H1 (cell line): ENCODE data around the gene UBAP2. TPM values are rescaled to one million over a fixed set of nuclear protein-coding genes. Genes with fewer than 3 reads are reported as not detected.

ENCODE experiments used
- CTCF ChIA-PET: fragments of 300-600 bp; sonication (Branson Sonifier 250); formaldehyde crosslinking; loops from one replicate; lab custom pipeline; 2021; ENCODE audit not compliant: partially characterized antibody; lab: Charles Lee
- POLR2A ChIA-PET: fragments of 300-600 bp; sonication (Branson Sonifier 250); formaldehyde crosslinking; loops from one replicate; lab custom pipeline; 2021; ENCODE audit warnings: inconsistent platforms; ENCODE audit not compliant: partially characterized antibody; lab: Charles Lee
- DNase-seq, 2 experiments: peaks; one replicate each; pipeline versions ENCODE4 v3.0.0 to v3.0.0-alpha.2; 2010 to 2022; ENCODE audit warnings: low spot score in 2 of 2, low read depth in 1 of 2, mixed read lengths in 1 of 2
- FAIRE-seq: peaks from 2 replicates; lab custom pipeline; 2011; peaks lifted over from hg19 to GRCh38; lab: Jason Lieb, UNC
- H2AFZ ChIP-seq: 2 replicates; pipeline ENCODE4 v1.8.1; 2012; ENCODE audit warnings: low read length, inconsistent platforms
- H2AK5ac ChIP-seq: 2 replicates; pipeline ENCODE4 v1.6.1; 2013; ENCODE audit warnings: low read depth, low read length
- H2BK120ac ChIP-seq: replicated peaks from 2 replicates; pipeline ENCODE3; 2013; ENCODE audit warnings: low read depth, low read length, inconsistent platforms
- H2BK12ac ChIP-seq: 2 replicates; pipeline ENCODE4 v1.6.1; 2013; ENCODE audit warnings: low read depth, low read length
- H2BK15ac ChIP-seq: 2 replicates; pipeline ENCODE4 v1.6.1; 2013; ENCODE audit warnings: low read length
- H2BK20ac ChIP-seq: 2 replicates; pipeline ENCODE4 v1.6.1; 2013; ENCODE audit warnings: low read length
- H2BK5ac ChIP-seq: 2 replicates; pipeline ENCODE4 v1.6.1; 2013; ENCODE audit warnings: low read depth, low read length
- H3K14ac ChIP-seq: 2 replicates; pipeline ENCODE4 v1.6.1; 2013; ENCODE audit warnings: inconsistent platforms; ENCODE audit not compliant: insufficient read length
- H3K18ac ChIP-seq: 2 replicates; pipeline ENCODE4 v1.6.1; 2013; ENCODE audit warnings: low read length; ENCODE audit errors: extremely low read depth
- H3K23ac ChIP-seq: 2 replicates; pipeline ENCODE4 v1.6.1; 2013; ENCODE audit warnings: inconsistent platforms; ENCODE audit not compliant: insufficient read length
- H3K23me2 ChIP-seq: 2 replicates; pipeline ENCODE4 v1.6.1; 2013; ENCODE audit warnings: low read depth, low read length
- H3K27ac ChIP-seq: 2 replicates; pipeline ENCODE4 v1.6.1; 2011; ENCODE audit warnings: low read depth, low read length, inconsistent platforms
- H3K27me3 ChIP-seq, 4 experiments: replicated peaks in 1 of 4; 1 replicate in 1 of 4; 2 replicates in 3 of 4; pipeline versions ENCODE4 v1.6.1 to v1.8.1; 2011 to 2013; ENCODE audit warnings: low read length in 3 of 4, mild to moderate bottlenecking in 3 of 4, inconsistent platforms in 2 of 4, mixed read lengths in 2 of 4, moderate library complexity in 1 of 4; ENCODE audit not compliant: control insufficient read depth in 3 of 4, insufficient read depth in 3 of 4; ENCODE audit errors: extremely low read depth in 1 of 4
- H3K36me3 ChIP-seq, 4 experiments: 2 replicates each; pipeline versions ENCODE4 v1.6.1 to v1.8.1; 2011 to 2013; ENCODE audit warnings: mild to moderate bottlenecking in 4 of 4, low read length in 3 of 4, moderate library complexity in 2 of 4, control low read depth in 1 of 4, inconsistent platforms in 1 of 4; ENCODE audit not compliant: insufficient read depth in 4 of 4, control insufficient read depth in 2 of 4
- H3K4ac ChIP-seq: replicated peaks from 2 replicates; pipeline ENCODE3; 2013; ENCODE audit warnings: low read length, low read depth, mixed read lengths, inconsistent platforms; ENCODE audit not compliant: insufficient read length
- H3K4me1 ChIP-seq, 4 experiments: replicated peaks in 1 of 4; 1 replicate in 1 of 4; 2 replicates in 3 of 4; pipeline versions ENCODE4 v1.6.1 to v1.8.1; 2011 to 2013; ENCODE audit warnings: low read length in 3 of 4, inconsistent platforms in 2 of 4, mixed read lengths in 1 of 4; ENCODE audit not compliant: insufficient read depth in 4 of 4, control insufficient read depth in 3 of 4
- H3K4me2 ChIP-seq, 2 experiments: 2 replicates each; pipeline versions ENCODE4 v1.6.1 to v1.8.1; 2011 to 2013; ENCODE audit warnings: low read depth in 2 of 2, low read length in 2 of 2, control low read depth in 1 of 2, inconsistent platforms in 1 of 2, mild to moderate bottlenecking in 1 of 2; ENCODE audit not compliant: insufficient read depth in 1 of 2
- H3K4me3 ChIP-seq, 4 experiments: fragments of 200-600, 300-600 bp in 1 of 4; sonication (generic), shearing (Covaris generic), sonication (Bioruptor Twin) in 1 of 4; 2 replicates each; pipeline versions ENCODE4 v1.5.1 to v1.8.1; 2011 to 2016; ENCODE audit warnings: low read length in 4 of 4, low read depth in 3 of 4, control low read depth in 2 of 4, inconsistent platforms in 2 of 4, mild to moderate bottlenecking in 2 of 4, mixed read lengths in 1 of 4, moderate library complexity in 1 of 4; ENCODE audit not compliant: insufficient read depth in 2 of 4; ENCODE audit errors: extremely low read depth in 1 of 4
- H3K56ac ChIP-seq: replicated peaks from 2 replicates; pipeline ENCODE3; 2013; ENCODE audit warnings: low read depth, mild to moderate bottlenecking, mixed read lengths, low read length, inconsistent platforms; ENCODE audit not compliant: insufficient read length
- H3K79me1 ChIP-seq: 2 replicates; pipeline ENCODE4 v1.6.1; 2013; ENCODE audit warnings: low read depth, low read length, control low read depth
- H3K79me2 ChIP-seq, 2 experiments: 2 replicates each; pipeline versions ENCODE4 v1.6.1 to v1.8.1; 2012 to 2013; ENCODE audit warnings: low read length in 2 of 2, mild to moderate bottlenecking in 2 of 2, inconsistent platforms in 1 of 2; ENCODE audit not compliant: insufficient read depth in 2 of 2, control insufficient read depth in 1 of 2
- H3K9ac ChIP-seq, 4 experiments: replicated peaks in 1 of 4; 1 replicate in 1 of 4; 2 replicates in 3 of 4; pipeline versions ENCODE4 v1.6.1 to v1.8.1; 2011 to 2013; ENCODE audit warnings: low read depth in 3 of 4, low read length in 3 of 4, control low read depth in 2 of 4, mild to moderate bottlenecking in 2 of 4, moderate library complexity in 2 of 4, inconsistent platforms in 1 of 4; ENCODE audit errors: extremely low read depth in 1 of 4
- H3K9me3 ChIP-seq, 2 experiments: 2 replicates each; pipeline versions ENCODE4 v1.6.1 to v1.8.1; 2012 to 2013; ENCODE audit warnings: mild to moderate bottlenecking in 2 of 2, moderate library complexity in 2 of 2, control low read depth in 1 of 2, inconsistent platforms in 1 of 2, low read depth in 1 of 2, low read length in 1 of 2, mixed read lengths in 1 of 2; ENCODE audit not compliant: insufficient read depth in 2 of 2
- H4K20me1 ChIP-seq, 2 experiments: replicated peaks in 1 of 2; 2 replicates each; pipeline versions ENCODE3 to v1.8.1; 2011 to 2013; ENCODE audit warnings: inconsistent platforms in 2 of 2, low read length in 2 of 2, mild to moderate bottlenecking in 1 of 2; ENCODE audit not compliant: insufficient read depth in 2 of 2, control insufficient read depth in 1 of 2
- H4K5ac ChIP-seq: 2 replicates; pipeline ENCODE4 v1.6.1; 2013; ENCODE audit warnings: low read length, low read depth, mixed read lengths, inconsistent platforms; ENCODE audit not compliant: insufficient read length
- H4K8ac ChIP-seq: 2 replicates; pipeline ENCODE4 v1.8.0; 2013; ENCODE audit warnings: mild to moderate bottlenecking, moderate library complexity, low read length, inconsistent platforms; ENCODE audit not compliant: insufficient read depth; ENCODE audit errors: extremely low read depth
- H4K91ac ChIP-seq: replicated peaks from 2 replicates; pipeline ENCODE3; 2013; ENCODE audit warnings: low read length, mixed read lengths, inconsistent platforms; ENCODE audit not compliant: insufficient read length
- EZH2 ChIP-seq: fragments of 200-600 bp; sonication (generic); IDR thresholded peaks from 2 replicates; pipeline ENCODE4 v1.7.1; 2012; ENCODE audit warnings: low read depth, mild to moderate bottlenecking, moderate library complexity, low read length, inconsistent platforms; ENCODE audit not compliant: severe bottlenecking
- HDAC2 ChIP-seq, 2 experiments: fragments of 300-600 bp in 1 of 2; sonication (generic) in 1 of 2; IDR thresholded peaks; 2 replicates each; pipeline ENCODE4 v1.6.1; 2011 to 2012; ENCODE audit warnings: low read depth in 2 of 2, low read length in 2 of 2, mild to moderate bottlenecking in 2 of 2, moderate library complexity in 2 of 2, borderline replicate concordance in 1 of 2, inconsistent platforms in 1 of 2
- RFX5 ChIP-seq: IDR thresholded peaks from 2 replicates; pipeline ENCODE4 v1.6.1; 2011; ENCODE audit warnings: low read depth, low read length, improper control_type of control experiment, borderline replicate concordance
- SP1 ChIP-seq: IDR thresholded peaks from 2 replicates; pipeline ENCODE4 v1.6.1; 2011; ENCODE audit warnings: low read depth, low read length
- TAF1 ChIP-seq: IDR thresholded peaks from 2 replicates; pipeline ENCODE4 v1.6.1; 2011; ENCODE audit warnings: mild to moderate bottlenecking, low read depth, low read length
- WGBS, 2 experiments: shearing (Covaris generic) in 1 of 2; methylation state at CpG; one replicate each; pipeline versions ENCODE4 v1.1.6 to v1.1.7; 2013 to 2015; ENCODE audit warnings: low lambda C conversion rate in 2 of 2, mixed read lengths in 2 of 2, inconsistent platforms in 1 of 2, low coverage in 1 of 2, missing lambda C conversion rate in 1 of 2; ENCODE audit not compliant: insufficient replicate concordance in 2 of 2, insufficient coverage in 1 of 2, insufficient read length in 1 of 2; ENCODE audit errors: extremely low coverage in 1 of 2, missing lambda C conversion rate in 1 of 2; 5-methylcytosine and 5-hydroxymethylcytosine counted together
- polyA plus RNA-seq, 7 experiments: library from polyadenylated mRNA; depleted of rRNA in 3 of 7; stranded (reverse) in 5 of 7; unstranded in 2 of 7; fragments of >200 nt in 5 of 7; fragments of 200-250 nt in 2 of 7; gene quantifications; 1 replicate in 5 of 7; 2 replicates in 1 of 7; 4 replicates in 1 of 7; pipeline versions ENCODE4 v1.2.1 to v1.2.3, GENCODE V29; 2011 to 2013; ENCODE audit warnings: missing spikeins in 2 of 7, mixed read lengths in 2 of 7
- total RNA-seq: library from RNA; stranded (reverse); fragmentation: NEBNext Ultra II Directional; extraction: Animal tissue kit (Norgen Biotek cat#: 25700); gene quantifications from 2 replicates; pipeline ENCODE4 v1.2.1, GENCODE V29; 2021

UBAP2 gene
- total and polyA plus RNA-seq, 2 of the 8 experiments (the other 6 are each of a cell fraction or from before 2014, with no cell fraction given), result 75.0 to 81.4 TPM

- H3K9me3 ChIP-seq, result no peaks in the 10 kb centered on the region
- no peaks in the 10 kb centered on the region for H3K27me3 ChIP-seq
- H3K27ac ChIP-seq, result no peak overlapping the region
- H2BK5ac ChIP-seq, result no peak overlapping the region
- H2BK120ac ChIP-seq, result no peak overlapping the region
- ChIA-PET CTCF (interaction anchor here (1.2 to 6.5 kb wide), 4 partner anchors 10 to 150 kb away, joined by 3 to 70 read pairs (median 32); no protein-coding TSS in a partner anchor), POLR2A (interaction anchor here (3.2 kb wide), 1 partner anchor 125 kb away, joined by 10 read pairs; the partner anchor contains the start of gene UBAP2)
- H2AK5ac ChIP-seq, result no peak overlapping the region
- no peaks in the 10 kb centered on the region for H3K79me1 ChIP-seq
- FAIRE-seq (no peak), DNase-seq (no peak)
- peaks cover 52 to 84% (median 68%) of the 10 kb centered on the region in 4 experiments for H3K36me3 ChIP-seq
- no peak overlapping the region for H4K91ac ChIP-seq
- H3K4me1 ChIP-seq, result peaks cover 0 to 4% (median under 1%) of the 10 kb centered on the region in 4 experiments; a peak in 2 of 7 replicates
- no peak overlapping the region for H3K4me2 ChIP-seq
- no peak overlapping the region for H2AFZ ChIP-seq
- H4K8ac ChIP-seq, result no peak overlapping the region
- H2BK12ac ChIP-seq, result no peak overlapping the region
- no peaks in the 10 kb centered on the region for H3K79me2 ChIP-seq
- H3K56ac ChIP-seq, result no peak overlapping the region
- H3K23me2 ChIP-seq, result no peaks in the 10 kb centered on the region
- no peak overlapping the region for H3K23ac ChIP-seq
- 97% methylated on average over 4 of the region's 4 CpGs; no CpG with 5 or more reads in 1 of the 2 experiments for WGBS, 2 experiments
- no peak overlapping the region for H2BK20ac ChIP-seq
- H3K9ac ChIP-seq, result no peak overlapping the region
- peaks cover 2 to 5% of the 10 kb centered on the region in 2 experiments for H4K20me1 ChIP-seq
- no peak overlapping the region for H4K5ac ChIP-seq
- no peak overlapping the region for H3K4me3 ChIP-seq
- H3K18ac ChIP-seq, result no peak overlapping the region
- H2BK15ac ChIP-seq, result no peak overlapping the region
- no peak overlapping the region for H3K4ac ChIP-seq
- no peak overlapping the region for H3K14ac ChIP-seq
- no peak for TF ChIP-seq TAF1
- TF ChIP-seq SP1, result no peak
- TF ChIP-seq HDAC2 (IDR thresholded peaks at IDR 0.05; ENCODE audit: borderline replicate concordance in 1 of 2, low read depth in 2 of 2, low read length in 2 of 2), result no peak
- TF ChIP-seq EZH2, result no peak
- no peak for TF ChIP-seq RFX5
These were observed 125.6 kb downstream of the UBAP2 start for GRCh38 chr9:33923079-33923478.
